D721Med (cell line): Measurements from ENCODE around the gene PNPLA3.

Source experiments
- DNase-seq: peaks from one replicate; pipeline ENCODE4 v3.0.0; 2011; ENCODE audit warnings: low spot score; ENCODE audit not compliant: insufficient read length
- FAIRE-seq: peaks from 2 replicates; lab custom pipeline; 2011; peaks lifted over from hg19 to GRCh38; lab: Jason Lieb, UNC
- TF ChIP-seq, protein P1 (sequence below): IDR thresholded peaks from 2 replicates; pipeline ENCODE4 v1.5.1; 2012; ENCODE audit warnings: mild to moderate bottlenecking, control low read depth; ENCODE audit not compliant: insufficient read depth; ENCODE audit errors: missing control alignments

PNPLA3 gene

GRCh38 chr22:43911351-43911750 lies 12.3 kb upstream of the PNPLA3 start:
- FAIRE-seq (no peak), DNase-seq (no peak)
- TF ChIP-seq, protein P1, sequence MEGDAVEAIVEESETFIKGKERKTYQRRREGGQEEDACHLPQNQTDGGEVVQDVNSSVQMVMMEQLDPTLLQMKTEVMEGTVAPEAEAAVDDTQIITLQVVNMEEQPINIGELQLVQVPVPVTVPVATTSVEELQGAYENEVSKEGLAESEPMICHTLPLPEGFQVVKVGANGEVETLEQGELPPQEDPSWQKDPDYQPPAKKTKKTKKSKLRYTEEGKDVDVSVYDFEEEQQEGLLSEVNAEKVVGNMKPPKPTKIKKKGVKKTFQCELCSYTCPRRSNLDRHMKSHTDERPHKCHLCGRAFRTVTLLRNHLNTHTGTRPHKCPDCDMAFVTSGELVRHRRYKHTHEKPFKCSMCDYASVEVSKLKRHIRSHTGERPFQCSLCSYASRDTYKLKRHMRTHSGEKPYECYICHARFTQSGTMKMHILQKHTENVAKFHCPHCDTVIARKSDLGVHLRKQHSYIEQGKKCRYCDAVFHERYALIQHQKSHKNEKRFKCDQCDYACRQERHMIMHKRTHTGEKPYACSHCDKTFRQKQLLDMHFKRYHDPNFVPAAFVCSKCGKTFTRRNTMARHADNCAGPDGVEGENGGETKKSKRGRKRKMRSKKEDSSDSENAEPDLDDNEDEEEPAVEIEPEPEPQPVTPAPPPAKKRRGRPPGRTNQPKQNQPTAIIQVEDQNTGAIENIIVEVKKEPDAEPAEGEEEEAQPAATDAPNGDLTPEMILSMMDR: no peak

DNA sequence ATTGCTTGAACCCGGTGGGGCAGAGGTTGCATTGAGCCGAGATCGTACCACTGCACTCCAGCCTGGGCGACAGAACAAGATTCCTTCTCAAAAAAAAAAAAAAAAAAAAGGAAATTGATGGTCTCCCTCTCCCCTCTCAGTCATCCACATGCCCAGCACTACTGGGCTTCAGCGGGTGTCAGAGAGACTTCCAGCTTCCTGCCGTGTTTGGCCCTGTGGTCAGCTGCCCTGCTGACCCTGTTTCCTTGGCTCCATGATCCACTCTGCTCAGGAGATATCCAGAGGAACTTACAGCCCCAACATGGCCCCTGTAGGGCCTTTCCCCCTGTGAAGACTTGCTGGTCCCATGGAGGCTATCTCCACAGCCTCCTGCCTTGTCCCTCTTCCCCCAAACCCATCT lies 6.1 kb upstream of the PNPLA3 start:
- TF ChIP-seq, protein P1: no peak
- no peak for FAIRE-seq
- DNase-seq: no peak

- TF ChIP-seq, protein P1: no peak
- DNase-seq (no peak), FAIRE-seq (no peak)
Measured at GRCh38 chr22:43919106-43919973, 4.3 kb upstream of the PNPLA3 start.

DNA sequence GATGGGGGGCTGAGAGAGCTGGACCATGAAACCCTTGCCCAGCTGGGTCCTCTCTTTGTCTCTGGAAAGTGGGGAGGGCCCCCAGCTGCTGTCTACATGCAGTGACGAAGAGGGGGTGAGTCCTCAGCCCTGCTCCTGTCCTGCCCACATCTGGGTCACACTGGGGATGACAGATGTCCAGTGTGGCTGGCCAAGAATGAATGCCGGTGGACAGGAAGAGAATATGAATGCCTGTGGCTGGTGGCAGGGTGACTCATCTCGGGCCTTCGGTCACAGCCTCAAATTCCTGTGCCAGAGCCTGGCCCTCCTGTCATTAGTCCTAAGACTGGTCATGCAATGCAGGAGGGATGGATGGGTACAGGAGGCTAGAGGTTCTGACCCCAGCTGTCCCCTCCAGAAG lies 2.2 kb upstream of the PNPLA3 start:
- no peak for DNase-seq
- TF ChIP-seq, protein P1: no peak
- no peak for FAIRE-seq

GRCh38 chr22:43922123-43922522 lies 1.5 kb upstream of the PNPLA3 start:
- TF ChIP-seq, protein P1: peak; percentile 5
- DNase-seq: no peak
- no peak for FAIRE-seq

DNA sequence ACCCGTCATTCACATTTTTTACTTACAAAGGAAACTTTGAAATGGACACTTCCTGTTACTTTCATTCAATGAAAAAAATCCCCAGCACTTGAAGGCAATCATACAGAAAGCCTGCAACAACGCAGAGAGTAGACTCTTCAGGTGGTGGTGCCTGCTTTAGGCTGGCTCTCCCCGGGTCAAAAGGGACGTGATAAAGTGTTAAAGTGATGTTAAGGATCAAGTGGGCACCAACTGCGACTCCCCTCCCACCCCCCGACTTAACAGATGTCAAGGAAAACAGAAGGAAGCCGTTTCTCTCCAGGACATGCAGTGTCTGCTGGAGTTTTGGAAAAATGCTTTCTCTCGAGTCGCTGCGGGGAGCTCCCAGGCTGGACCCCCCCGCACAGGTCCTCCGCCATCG lies 414 bp upstream of the PNPLA3 start:
- TF ChIP-seq, protein P1: no peak
- FAIRE-seq (no peak), DNase-seq (no peak)

- TF ChIP-seq, protein P1: no peak
- DNase-seq: no peak
- no peak for FAIRE-seq
Measured at GRCh38 chr22:43924877-43925276, 1.3 kb downstream of the PNPLA3 start.
